ENCODE data around the gene CFHR3. TPM values are rescaled to one million over a fixed set of nuclear protein-coding genes. Genes with fewer than 3 reads are reported as not detected.
"Not testable (repeated sequence)": the region's sequence is repeated elsewhere in the genome, so short reads cannot be mapped to it uniquely, and the experiment has no call there.

CFHR3 gene
- not detected for polyA plus RNA-seq (ENCODE audit: low read depth in 6 of 6)

GRCh38 chr1:196774603-196775002, at the start of gene CFHR3:
Gene CFHR3, plus strand, starts transcription at chr1:196774840. Its CDS starts 47 bp downstream, at chr1:196774887.
- H3K36me3 Mint-ChIP-seq: no peaks in the 10 kb centered on the region
- DNase-seq (no peak), ATAC-seq (ENCODE audit: low read depth in 2 of 2) (no peak)
- H3K27me3 Mint-ChIP-seq: no peaks in the 10 kb centered on the region
- H3K27ac Mint-ChIP-seq: no peak within 1 kb of the TSS
- H3K4me1 Mint-ChIP-seq: no peaks in the 10 kb centered on the region
- H3K4me3 Mint-ChIP-seq: no peak within 1 kb of the TSS
- H3K9me3 Mint-ChIP-seq: peaks cover 0 to 5% (median 0%) of the 10 kb centered on the region in 7 donors

GRCh38 chr1:196732526-196732925, 42.1 kb upstream of the CFHR3 start:
- peaks cover 0 to 11% (median 3%) of the 10 kb centered on the region in 7 donors for H3K9me3 Mint-ChIP-seq
- no peak overlapping the region for H3K27ac Mint-ChIP-seq
- H3K36me3 Mint-ChIP-seq: no peaks in the 10 kb centered on the region

GRCh38 chr1:196733091-196733970, 41.3 kb upstream of the CFHR3 start:
- H3K27me3 Mint-ChIP-seq: no peaks in the 10 kb centered on the region

More at GRCh38 chr1:196732526-196732925, 42.1 kb upstream of the CFHR3 start:
- no peak for DNase-seq
- Mint-ChIP-seq H3K4me3 (no peak overlapping the region), H3K4me1 (no peaks in the 10 kb centered on the region), H3K27me3 (no peaks in the 10 kb centered on the region)
- no peak for ATAC-seq (ENCODE audit: low read depth in 2 of 2)

GRCh38 chr1:196734006-196734405, 40.6 kb upstream of the CFHR3 start:
- Mint-ChIP-seq H3K36me3 (no peaks in the 10 kb centered on the region), H3K9me3 (peaks cover 0 to 25% (median 13%) of the 10 kb centered on the region in 7 donors), H3K27me3 (no peaks in the 10 kb centered on the region), H3K27ac (no peak overlapping the region), H3K4me1 (no peaks in the 10 kb centered on the region), H3K4me3 (no peak overlapping the region)
- DNase-seq (no peak), ATAC-seq (ENCODE audit: low read depth in 2 of 2) (no peak)

More at GRCh38 chr1:196733091-196733970, 41.3 kb upstream of the CFHR3 start:
- ATAC-seq (ENCODE audit: low read depth in 2 of 2) (no peak), DNase-seq (no peak)
- no peaks in the 10 kb centered on the region for H3K36me3 Mint-ChIP-seq
- peaks cover 0 to 19% (median 8%) of the 10 kb centered on the region in 7 donors for H3K9me3 Mint-ChIP-seq
- no peak overlapping the region for H3K27ac Mint-ChIP-seq
- no peaks in the 10 kb centered on the region for H3K4me1 Mint-ChIP-seq
- H3K4me3 Mint-ChIP-seq: no peak overlapping the region

GRCh38 chr1:196734460-196734859, 40.2 kb upstream of the CFHR3 start:
- ATAC-seq (ENCODE audit: low read depth in 2 of 2) (no peak), DNase-seq (no peak)
- no peak overlapping the region for H3K4me3 Mint-ChIP-seq
- no peaks in the 10 kb centered on the region for H3K27me3 Mint-ChIP-seq
- H3K4me1 Mint-ChIP-seq: no peaks in the 10 kb centered on the region
- no peaks in the 10 kb centered on the region for H3K36me3 Mint-ChIP-seq
- H3K9me3 Mint-ChIP-seq: peaks cover 3 to 30% (median 18%) of the 10 kb centered on the region in 7 donors
- no peak overlapping the region for H3K27ac Mint-ChIP-seq

- Mint-ChIP-seq H3K27ac (no peak overlapping the region), H3K9me3 (peaks cover 4 to 36% (median 24%) of the 10 kb centered on the region in 7 donors), H3K4me1 (no peaks in the 10 kb centered on the region), H3K27me3 (no peaks in the 10 kb centered on the region), H3K4me3 (peak overlapping the region in 1 of 8 donors; percentile 68), H3K36me3 (no peaks in the 10 kb centered on the region)
- ATAC-seq (ENCODE audit: low read depth in 2 of 2) (no peak), DNase-seq (no peak)
Observed at GRCh38 chr1:196738730-196739129, 35.9 kb upstream of the CFHR3 start.

- H3K9me3 Mint-ChIP-seq: peaks cover 4 to 25% (median 17%) of the 10 kb centered on the region in 7 donors
- H3K27ac Mint-ChIP-seq; H3K4me1 Mint-ChIP-seq; H3K27me3 Mint-ChIP-seq; H3K36me3 Mint-ChIP-seq; DNase-seq; H3K4me3 Mint-ChIP-seq; ATAC-seq (ENCODE audit: low read depth in 2 of 2): not testable (repeated sequence)
Observed at GRCh38 chr1:196743244-196743643, 31.4 kb upstream of the CFHR3 start.

GRCh38 chr1:196765019-196765740, 9.5 kb upstream of the CFHR3 start:
- not testable (repeated sequence) for H3K9me3 Mint-ChIP-seq; DNase-seq; H3K4me3 Mint-ChIP-seq; H3K4me1 Mint-ChIP-seq; H3K27me3 Mint-ChIP-seq; ATAC-seq (ENCODE audit: low read depth in 2 of 2); H3K27ac Mint-ChIP-seq; H3K36me3 Mint-ChIP-seq

- ATAC-seq (ENCODE audit: low read depth in 2 of 2): not testable (repeated sequence)
Observed at GRCh38 chr1:196769823-196770222, 4.8 kb upstream of the CFHR3 start.

GRCh38 chr1:196773713-196774112, 927 bp upstream of the CFHR3 start:
- ATAC-seq (ENCODE audit: low read depth in 2 of 2) (no peak), DNase-seq (no peak)
- Mint-ChIP-seq H3K9me3 (peaks cover 0 to 3% (median 0%) of the 10 kb centered on the region in 7 donors), H3K36me3 (no peaks in the 10 kb centered on the region), H3K4me1 (no peaks in the 10 kb centered on the region), H3K27ac (no peak overlapping the region), H3K4me3 (no peak overlapping the region), H3K27me3 (no peaks in the 10 kb centered on the region)

More at GRCh38 chr1:196769823-196770222, 4.8 kb upstream of the CFHR3 start:
- not testable (repeated sequence) for H3K4me1 Mint-ChIP-seq, H3K4me3 Mint-ChIP-seq, DNase-seq, H3K36me3 Mint-ChIP-seq, H3K27me3 Mint-ChIP-seq, H3K9me3 Mint-ChIP-seq
- peak overlapping the region in 1 of 6 donors; percentile 18 for H3K27ac Mint-ChIP-seq

GRCh38 chr1:196774175-196774574, 465 bp upstream of the CFHR3 start:
- no peak overlapping the region for H3K4me3 Mint-ChIP-seq
- ATAC-seq (ENCODE audit: low read depth in 2 of 2): no peak
- no peaks in the 10 kb centered on the region for H3K4me1 Mint-ChIP-seq
- H3K9me3 Mint-ChIP-seq: peaks cover 0 to 5% (median 0%) of the 10 kb centered on the region in 7 donors
- no peak for DNase-seq
- H3K36me3 Mint-ChIP-seq: no peaks in the 10 kb centered on the region
- H3K27ac Mint-ChIP-seq: no peak overlapping the region
- no peaks in the 10 kb centered on the region for H3K27me3 Mint-ChIP-seq

GRCh38 chr1:196777603-196778002, 3.0 kb downstream of the CFHR3 start:
- Mint-ChIP-seq H3K36me3 (no peaks in the 10 kb centered on the region), H3K27ac (peak overlapping the region in 1 of 6 donors; percentile 59), H3K4me3 (no peak overlapping the region), H3K4me1 (no peaks in the 10 kb centered on the region), H3K9me3 (peaks cover 0 to 4% (median 0%) of the 10 kb centered on the region in 7 donors), H3K27me3 (no peaks in the 10 kb centered on the region)
- DNase-seq: no peak
- no peak for ATAC-seq (ENCODE audit: low read depth in 2 of 2)

- H3K4me1 Mint-ChIP-seq: no peaks in the 10 kb centered on the region
Observed at GRCh38 chr1:196779093-196779492, 4.5 kb downstream of the CFHR3 start.

More at GRCh38 chr1:196779093-196779492, 4.5 kb downstream of the CFHR3 start:
- Mint-ChIP-seq H3K27me3 (no peaks in the 10 kb centered on the region), H3K27ac (peak overlapping the region in 1 of 6 donors; percentile 56), H3K36me3 (no peaks in the 10 kb centered on the region), H3K4me3 (no peak overlapping the region), H3K9me3 (peaks cover 0 to 4% (median 0%) of the 10 kb centered on the region in 7 donors)
- no peak for ATAC-seq (ENCODE audit: low read depth in 2 of 2)
- no peak for DNase-seq

Data from naive B cell (primary cell).